Measurements from ENCODE around the gene BLTP2.

Gene BLTP2

GRCh38 chr17:28622186-28622585 lies 22.8 kb downstream of the BLTP2 start:
- Histone ChIP-seq H3K9me3 (replicated peaks; ENCODE audit: insufficient read depth, low read length) (no peaks in the 10 kb centered on the region), H4K20me1 (ENCODE audit: insufficient read depth, low read length) (no peaks in the 10 kb centered on the region), H3K4me1 (ENCODE audit: low read length) (no peaks in the 10 kb centered on the region), H3K36me3 (replicated peaks; ENCODE audit: insufficient read depth, low read length) (peaks cover 39% of the 10 kb centered on the region), H3K9me2 (replicated peaks; ENCODE audit: insufficient read depth, low read length) (no peaks in the 10 kb centered on the region), H2AFZ (ENCODE audit: low read length) (no peak overlapping the region), H3K27me3 (replicated peaks; ENCODE audit: insufficient read depth, low read length) (no peaks in the 10 kb centered on the region), H3K4me2 (ENCODE audit: low read depth, low read length) (no peak overlapping the region), H3F3A (ENCODE audit: insufficient read depth, low read length) (no peaks in the 10 kb centered on the region; the same call in 1 of the 2 replicates), H3K9ac (ENCODE audit: low read length) (no peak overlapping the region), H3K79me2 (ENCODE audit: low read length) (no peaks in the 10 kb centered on the region; the same call in 1 of the 2 replicates), H3K4me3 (ENCODE audit: low read length) (no peak overlapping the region), H3K27ac (ENCODE audit: low read length) (no peak overlapping the region)
- DNase-seq, result no peak
- TF ChIP-seq EZH2phosphoT487 (IDR thresholded peaks at IDR 0.05; ENCODE audit: low read length) (no peak), EZH2 (optimal IDR thresholded peaks at IDR 0.05; ENCODE audit: low read depth, low read length) (no peak), CTCF (IDR thresholded peaks at IDR 0.05; ENCODE audit: low read length) (no peak)

DNA sequence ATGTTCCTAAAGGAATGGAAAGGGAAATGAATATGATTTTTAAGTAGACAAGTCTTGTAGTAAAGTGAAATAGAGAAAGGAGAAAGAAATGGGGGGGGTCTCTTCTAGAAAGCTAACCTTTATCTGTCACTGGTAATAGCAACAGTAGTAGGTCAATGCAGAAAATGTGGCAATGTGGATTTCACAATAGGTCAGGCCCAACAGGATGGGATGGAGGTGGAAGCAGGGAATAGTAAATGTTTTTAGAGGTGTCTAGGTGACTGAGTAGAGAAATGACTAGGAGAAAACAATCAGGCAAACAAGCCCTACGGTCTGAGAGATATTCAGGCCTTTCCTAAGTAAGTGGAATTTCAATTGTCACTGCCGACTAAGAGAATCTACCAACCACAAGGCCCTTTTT lies 24.9 kb downstream of the BLTP2 start:
- Histone ChIP-seq H3K36me3 (replicated peaks; ENCODE audit: insufficient read depth, low read length) (peaks cover 55% of the 10 kb centered on the region), H4K20me1 (ENCODE audit: insufficient read depth, low read length) (no peaks in the 10 kb centered on the region), H3K9me3 (replicated peaks; ENCODE audit: insufficient read depth, low read length) (no peaks in the 10 kb centered on the region), H2AFZ (ENCODE audit: low read length) (no peak overlapping the region), H3K27ac (ENCODE audit: low read length) (no peak overlapping the region), H3K4me2 (ENCODE audit: low read depth, low read length) (no peak overlapping the region), H3F3A (ENCODE audit: insufficient read depth, low read length) (no peaks in the 10 kb centered on the region; the same call in 1 of the 2 replicates), H3K27me3 (replicated peaks; ENCODE audit: insufficient read depth, low read length) (no peaks in the 10 kb centered on the region), H3K4me3 (ENCODE audit: low read length) (no peak overlapping the region), H3K79me2 (ENCODE audit: low read length) (no peaks in the 10 kb centered on the region; the same call in 1 of the 2 replicates), H3K9me2 (replicated peaks; ENCODE audit: insufficient read depth, low read length) (no peaks in the 10 kb centered on the region), H3K9ac (ENCODE audit: low read length) (no peak overlapping the region), H3K4me1 (ENCODE audit: low read length) (no peaks in the 10 kb centered on the region)
- TF ChIP-seq CTCF (IDR thresholded peaks at IDR 0.05; ENCODE audit: low read length) (no peak), EZH2phosphoT487 (IDR thresholded peaks at IDR 0.05; ENCODE audit: low read length) (no peak), EZH2 (optimal IDR thresholded peaks at IDR 0.05; ENCODE audit: low read depth, low read length) (no peak)
- no peak for DNase-seq

DNA sequence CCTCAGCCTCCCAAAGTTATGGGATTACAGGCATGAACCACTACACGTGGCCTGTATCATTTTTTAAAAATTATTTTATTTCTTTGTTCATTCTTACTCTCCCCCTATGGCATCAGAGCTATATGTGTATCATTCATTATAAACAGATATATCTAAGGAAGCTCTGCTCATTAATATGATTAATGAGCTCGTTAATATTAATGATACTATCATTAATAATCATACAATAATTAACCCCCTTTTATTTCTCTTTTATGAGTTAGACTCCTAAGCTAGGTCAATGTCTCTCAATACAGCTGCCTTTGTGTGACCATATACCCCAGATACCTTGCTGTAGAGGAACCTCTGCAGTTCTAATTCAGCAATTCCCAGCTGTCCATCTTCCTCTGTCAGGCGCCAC lies 26.5 kb downstream of the BLTP2 start:
- Histone ChIP-seq H3K36me3 (replicated peaks; ENCODE audit: insufficient read depth, low read length) (peaks cover 53% of the 10 kb centered on the region), H3K9me3 (replicated peaks; ENCODE audit: insufficient read depth, low read length) (no peaks in the 10 kb centered on the region), H3K9ac (ENCODE audit: low read length) (no peak overlapping the region), H3K4me3 (ENCODE audit: low read length) (no peak overlapping the region), H3K27ac (ENCODE audit: low read length) (no peak overlapping the region), H2AFZ (ENCODE audit: low read length) (no peak overlapping the region), H3K9me2 (replicated peaks; ENCODE audit: insufficient read depth, low read length) (no peaks in the 10 kb centered on the region), H3K4me1 (ENCODE audit: low read length) (no peaks in the 10 kb centered on the region), H3K79me2 (ENCODE audit: low read length) (no peaks in the 10 kb centered on the region; the same call in 1 of the 2 replicates), H3K27me3 (replicated peaks; ENCODE audit: insufficient read depth, low read length) (no peaks in the 10 kb centered on the region), H3F3A (ENCODE audit: insufficient read depth, low read length) (no peaks in the 10 kb centered on the region; the same call in 1 of the 2 replicates), H4K20me1 (ENCODE audit: insufficient read depth, low read length) (no peaks in the 10 kb centered on the region), H3K4me2 (ENCODE audit: low read depth, low read length) (no peak overlapping the region)
- TF ChIP-seq EZH2phosphoT487 (IDR thresholded peaks at IDR 0.05; ENCODE audit: low read length), result no peak
- TF ChIP-seq EZH2 (optimal IDR thresholded peaks at IDR 0.05; ENCODE audit: low read depth, low read length), result no peak
- no peak for DNase-seq

DNA sequence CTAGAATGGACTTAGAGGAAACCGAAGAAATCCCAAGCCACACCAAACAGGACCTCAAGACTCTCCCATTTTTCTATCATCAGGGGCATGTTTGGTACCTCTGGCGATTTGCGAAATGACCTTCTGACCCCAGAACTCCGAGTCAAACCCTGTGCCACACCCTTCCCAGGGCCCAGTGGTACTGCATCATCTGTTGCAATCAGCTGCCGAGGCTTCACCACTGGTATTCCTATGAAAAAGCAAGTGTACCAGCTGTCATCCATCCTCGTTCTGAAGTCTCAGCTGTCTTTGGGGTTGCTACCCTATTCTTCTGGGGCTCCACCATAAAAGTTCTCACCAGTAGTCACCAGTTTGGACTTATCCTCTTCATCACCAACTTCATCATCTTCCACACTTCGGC lies 28.7 kb downstream of the BLTP2 start:
- no peaks in the 10 kb centered on the region for H3K9me2 ChIP-seq (replicated peaks; ENCODE audit: insufficient read depth, low read length)
- H3K4me1 ChIP-seq (ENCODE audit: low read length), result no peaks in the 10 kb centered on the region
- H2AFZ ChIP-seq (ENCODE audit: low read length), result no peak overlapping the region
- no peaks in the 10 kb centered on the region for H3K79me2 ChIP-seq (ENCODE audit: low read length)
- no peaks in the 10 kb centered on the region for H3K9me3 ChIP-seq (replicated peaks; ENCODE audit: insufficient read depth, low read length)
- H3K4me2 ChIP-seq (ENCODE audit: low read depth, low read length), result no peak overlapping the region
- DNase-seq, result no peak
- no peak overlapping the region for H3K9ac ChIP-seq (ENCODE audit: low read length)
- no peak for TF ChIP-seq EZH2phosphoT487 (IDR thresholded peaks at IDR 0.05; ENCODE audit: low read length)
- TF ChIP-seq EZH2 (optimal IDR thresholded peaks at IDR 0.05; ENCODE audit: low read depth, low read length), result no peak
- no peak for TF ChIP-seq CTCF (IDR thresholded peaks at IDR 0.05; ENCODE audit: low read length)
- no peaks in the 10 kb centered on the region for H3K27me3 ChIP-seq (replicated peaks; ENCODE audit: insufficient read depth, low read length)
- H3F3A ChIP-seq (ENCODE audit: insufficient read depth, low read length), result no peaks in the 10 kb centered on the region; the same call in 1 of the 2 replicates
- peaks cover 41% of the 10 kb centered on the region for H3K36me3 ChIP-seq (replicated peaks; ENCODE audit: insufficient read depth, low read length)
- H3K27ac ChIP-seq (ENCODE audit: low read length), result no peak overlapping the region
- H4K20me1 ChIP-seq (ENCODE audit: insufficient read depth, low read length), result no peaks in the 10 kb centered on the region
- H3K4me3 ChIP-seq (ENCODE audit: low read length), result no peak overlapping the region
